ENCODE results near the gene SULT2A1.
"Not testable (repeated sequence)": the region's sequence is repeated elsewhere in the genome, so short reads cannot be mapped to it uniquely, and the experiment has no call there.

Gene SULT2A1, protein sequence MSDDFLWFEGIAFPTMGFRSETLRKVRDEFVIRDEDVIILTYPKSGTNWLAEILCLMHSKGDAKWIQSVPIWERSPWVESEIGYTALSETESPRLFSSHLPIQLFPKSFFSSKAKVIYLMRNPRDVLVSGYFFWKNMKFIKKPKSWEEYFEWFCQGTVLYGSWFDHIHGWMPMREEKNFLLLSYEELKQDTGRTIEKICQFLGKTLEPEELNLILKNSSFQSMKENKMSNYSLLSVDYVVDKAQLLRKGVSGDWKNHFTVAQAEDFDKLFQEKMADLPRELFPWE

DNA sequence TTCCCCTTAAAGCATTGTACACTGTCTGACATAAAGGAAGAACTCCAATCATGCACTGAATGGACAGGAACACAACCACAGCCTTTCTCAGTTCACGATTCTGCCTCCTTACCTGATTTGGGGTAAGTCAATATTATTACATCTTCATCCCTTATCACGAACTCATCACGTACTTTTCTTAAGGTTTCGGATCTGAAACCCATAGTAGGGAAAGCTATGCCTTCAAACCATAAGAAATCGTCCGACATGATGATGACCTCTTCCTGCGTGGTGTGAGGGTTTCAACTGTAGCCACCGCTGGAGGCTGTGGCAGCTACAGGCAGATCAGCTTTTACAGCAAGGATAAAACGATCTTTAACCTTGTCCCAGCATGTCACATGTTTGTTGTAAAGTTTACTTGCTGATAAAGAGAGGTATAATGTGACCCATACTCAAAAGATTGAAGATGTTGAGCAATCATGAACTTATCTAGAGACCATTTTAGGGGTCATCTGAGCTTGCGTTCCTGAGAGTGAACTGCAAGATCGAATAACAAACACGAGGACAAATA, at the start of gene SULT2A1:
Gene SULT2A1 (minus strand): TSS at position 306 of the 550 bp plus-strand sequence. CDS start 58 bp downstream, at position 248.
- no peak for DNase-seq (ENCODE audit: low read depth)

DNA sequence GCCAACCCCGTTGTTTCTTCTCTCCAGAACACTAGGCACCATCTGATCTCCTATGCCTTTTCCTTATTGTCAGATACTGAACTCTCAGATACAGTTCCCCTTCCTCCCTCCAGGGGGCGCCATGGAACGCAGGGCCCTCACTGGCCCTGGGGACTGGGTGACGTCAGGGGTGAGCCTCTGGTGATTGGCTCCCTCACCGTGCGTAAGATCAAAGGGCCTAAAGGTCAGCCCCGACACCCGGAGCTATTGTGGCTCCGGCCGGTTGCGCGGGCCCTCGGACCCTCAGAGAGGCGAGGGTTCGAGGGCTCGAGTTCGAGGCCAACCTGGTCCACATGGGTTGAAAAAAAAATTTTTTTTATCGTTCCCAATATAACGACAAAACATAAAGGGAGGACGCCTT, 42.5 kb upstream of the SULT2A1 start:
- not testable (repeated sequence) for DNase-seq (ENCODE audit: low read depth)

DNA sequence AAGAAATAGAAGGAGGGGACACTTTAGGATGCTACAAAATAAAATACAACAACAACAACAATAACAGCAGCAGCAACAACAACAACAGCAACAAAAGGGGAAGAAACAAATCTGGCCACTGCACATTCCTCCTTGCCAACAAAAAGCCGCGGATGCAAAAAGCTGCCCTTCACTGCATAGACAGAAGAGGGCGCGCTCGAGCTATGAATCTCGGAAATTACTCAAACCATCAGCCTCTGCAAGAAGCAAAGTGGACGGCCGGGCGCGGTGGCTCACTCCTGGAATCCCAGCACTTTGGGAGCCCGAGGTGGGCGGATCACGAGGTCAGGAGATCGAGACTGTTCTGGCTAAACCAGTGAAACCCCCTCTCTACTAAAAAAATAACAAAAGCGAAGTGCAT, 34.0 kb upstream of the SULT2A1 start:
- DNase-seq (ENCODE audit: low read depth), result not testable (repeated sequence)

DNA sequence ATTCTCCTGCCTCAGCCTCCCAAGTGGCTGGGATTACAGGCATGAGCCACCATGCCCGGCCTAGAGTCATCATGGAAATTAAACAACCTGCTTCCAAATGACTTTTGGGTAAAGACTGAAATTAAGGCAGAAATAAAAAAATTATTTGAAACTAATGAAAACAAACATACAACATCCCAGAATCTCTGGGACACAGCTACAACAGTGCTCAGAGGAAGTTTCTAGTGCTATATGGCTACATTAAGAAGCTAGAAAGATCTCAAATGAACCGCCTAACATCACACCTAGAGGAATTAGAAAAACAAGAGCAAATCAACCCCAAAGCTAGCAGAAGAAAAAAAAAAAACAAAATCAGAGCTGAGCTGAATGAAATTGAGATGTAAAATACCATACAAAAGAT, 24.1 kb upstream of the SULT2A1 start:
- not testable (repeated sequence) for DNase-seq (ENCODE audit: low read depth)

DNA sequence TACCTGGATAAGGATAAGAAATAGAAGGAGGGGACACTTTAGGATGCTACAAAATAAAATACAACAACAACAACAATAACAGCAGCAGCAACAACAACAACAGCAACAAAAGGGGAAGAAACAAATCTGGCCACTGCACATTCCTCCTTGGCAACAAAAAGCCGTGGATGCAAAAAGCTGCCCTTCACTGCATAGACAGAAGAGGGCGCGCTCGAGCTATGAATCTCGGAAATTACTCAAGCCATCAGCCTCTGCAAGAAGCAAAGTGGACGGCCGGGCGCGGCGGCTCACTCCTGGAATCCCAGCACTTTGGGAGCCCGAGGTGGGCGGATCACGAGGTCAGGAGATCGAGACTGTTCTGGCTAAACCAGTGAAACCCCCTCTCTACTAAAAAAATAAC, 23.2 kb upstream of the SULT2A1 start:
- peak; percentile 56 for DNase-seq (ENCODE audit: low read depth)

DNA sequence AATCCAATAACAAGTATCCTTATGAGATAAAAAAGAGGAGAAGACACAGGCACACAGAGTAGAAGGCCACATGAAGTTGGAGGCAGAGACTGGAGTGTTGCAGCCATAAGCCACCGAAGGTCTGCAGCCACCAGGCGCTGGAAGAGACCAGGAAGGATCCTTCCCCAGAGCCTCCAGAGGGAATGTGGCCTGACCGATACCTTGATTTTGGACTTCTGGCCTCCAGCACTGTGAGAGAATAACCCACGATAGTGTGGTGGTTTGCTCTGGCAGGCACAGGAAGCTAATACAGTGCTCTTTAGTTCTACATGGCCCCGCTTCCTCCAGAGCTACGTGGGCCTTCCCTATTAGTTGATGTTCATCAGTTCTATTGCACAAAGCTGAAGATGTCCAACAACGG, 15.3 kb upstream of the SULT2A1 start:
- no peak for DNase-seq (ENCODE audit: low read depth)

DNA sequence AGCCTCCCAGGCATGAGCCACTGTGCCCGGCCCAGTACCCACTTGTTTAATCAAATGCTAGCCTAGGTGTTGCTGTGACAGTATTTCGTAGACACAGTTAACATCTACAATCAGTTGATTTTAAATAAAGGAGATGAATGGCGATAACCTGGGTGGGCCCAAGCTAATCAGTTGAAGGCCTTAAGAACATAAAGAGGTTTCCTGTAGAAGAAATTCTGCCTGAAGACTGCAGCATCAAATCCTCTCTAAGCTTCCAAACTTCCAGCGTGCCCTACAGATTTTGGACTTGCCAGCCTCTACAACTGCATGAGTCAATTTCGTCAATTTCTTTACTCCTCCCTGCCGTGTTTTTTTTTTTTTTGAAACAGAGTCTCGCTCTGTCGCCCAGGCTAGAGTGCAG, 13.2 kb upstream of the SULT2A1 start:
- no peak for DNase-seq (ENCODE audit: low read depth)

DNA sequence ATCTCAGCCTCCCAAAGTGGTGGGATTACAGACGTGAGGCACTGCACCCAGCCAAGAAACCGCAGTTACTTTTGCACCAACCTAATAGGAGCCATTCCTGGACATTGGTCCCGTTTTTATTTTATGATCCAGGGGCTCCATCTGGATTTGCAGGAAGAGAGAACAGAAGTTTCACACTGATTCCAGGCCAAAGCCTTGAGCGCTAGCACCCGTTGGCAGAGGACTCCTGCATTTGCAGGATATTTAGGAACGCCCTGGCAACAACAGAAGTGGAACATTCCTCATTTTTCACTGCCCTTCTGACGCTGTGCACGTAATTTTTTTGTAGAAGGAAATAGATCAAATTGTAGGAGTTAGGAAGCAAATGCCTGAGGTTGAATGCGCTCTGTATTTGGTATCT, 11.7 kb upstream of the SULT2A1 start:
- DNase-seq (ENCODE audit: low read depth), result no peak

DNA sequence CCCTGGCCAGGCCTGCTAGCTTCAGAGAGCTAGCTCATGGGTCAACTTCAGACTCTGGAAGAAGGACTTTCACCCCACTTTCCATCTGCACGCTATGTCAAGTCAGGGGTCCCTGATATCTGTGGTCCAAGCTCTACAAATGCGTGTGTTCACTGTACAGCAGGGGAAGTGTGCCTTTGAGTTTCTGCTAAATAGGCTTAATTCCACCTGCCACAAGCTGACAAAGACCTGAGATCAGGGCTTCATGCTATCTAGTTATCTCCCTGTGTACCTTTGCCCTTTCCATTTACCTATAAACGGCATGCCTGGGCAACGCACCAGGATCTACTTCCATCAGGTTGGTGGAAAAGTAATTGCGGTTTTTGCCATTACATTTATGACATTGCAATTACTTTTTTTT, 10.7 kb upstream of the SULT2A1 start:
- DNase-seq (ENCODE audit: low read depth), result no peak

DNA sequence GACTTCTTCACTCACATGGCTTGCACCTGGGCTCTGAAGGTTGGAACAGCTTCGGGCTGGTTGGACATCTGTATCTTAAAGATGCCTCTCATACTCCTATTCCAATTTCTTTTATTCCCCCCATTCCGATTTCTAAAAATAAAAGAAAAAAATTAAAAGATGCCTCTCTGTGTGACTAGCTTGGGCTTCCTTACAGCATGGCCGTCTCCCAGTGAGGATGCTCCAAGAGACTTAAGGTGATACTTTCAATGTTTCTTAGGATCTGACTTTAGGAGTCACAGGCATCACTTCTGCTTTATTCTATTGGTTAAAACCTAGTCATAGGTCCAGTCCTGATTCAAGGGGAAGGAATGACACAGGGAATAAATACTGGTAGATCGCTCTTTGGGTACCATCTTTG, 9.9 kb upstream of the SULT2A1 start:
- DNase-seq (ENCODE audit: low read depth), result no peak

DNA sequence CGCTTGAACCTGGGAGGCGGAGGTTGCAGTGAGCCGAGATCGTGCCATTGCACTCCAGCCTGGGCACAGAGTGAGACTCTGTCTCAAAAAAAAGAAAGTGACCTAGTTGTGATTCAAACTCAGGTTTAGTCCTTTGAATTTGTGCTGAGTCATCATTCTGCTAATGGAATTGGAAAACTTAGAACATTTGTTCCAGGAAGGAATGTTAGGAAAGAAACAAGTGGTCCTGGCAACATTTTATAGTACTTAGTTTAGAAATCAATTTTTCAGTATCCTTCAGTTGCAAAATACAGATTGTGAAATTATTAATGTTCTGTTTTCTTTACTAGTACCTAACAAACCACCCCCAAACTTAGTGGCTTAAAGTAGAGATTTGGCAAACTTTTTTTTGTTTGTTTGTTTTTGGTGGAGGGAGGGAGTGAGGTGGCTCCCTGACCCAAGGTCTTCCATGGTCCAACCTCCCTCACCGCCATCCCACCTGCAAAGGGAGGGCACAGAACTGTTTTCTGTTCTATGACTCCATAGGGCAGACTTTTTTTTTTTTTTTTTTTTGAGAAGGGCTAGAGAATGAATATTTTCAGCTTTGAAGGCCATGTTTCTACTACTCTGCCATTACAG, 9.2 kb upstream of the SULT2A1 start:
- DNase-seq (ENCODE audit: low read depth), result no peak

DNA sequence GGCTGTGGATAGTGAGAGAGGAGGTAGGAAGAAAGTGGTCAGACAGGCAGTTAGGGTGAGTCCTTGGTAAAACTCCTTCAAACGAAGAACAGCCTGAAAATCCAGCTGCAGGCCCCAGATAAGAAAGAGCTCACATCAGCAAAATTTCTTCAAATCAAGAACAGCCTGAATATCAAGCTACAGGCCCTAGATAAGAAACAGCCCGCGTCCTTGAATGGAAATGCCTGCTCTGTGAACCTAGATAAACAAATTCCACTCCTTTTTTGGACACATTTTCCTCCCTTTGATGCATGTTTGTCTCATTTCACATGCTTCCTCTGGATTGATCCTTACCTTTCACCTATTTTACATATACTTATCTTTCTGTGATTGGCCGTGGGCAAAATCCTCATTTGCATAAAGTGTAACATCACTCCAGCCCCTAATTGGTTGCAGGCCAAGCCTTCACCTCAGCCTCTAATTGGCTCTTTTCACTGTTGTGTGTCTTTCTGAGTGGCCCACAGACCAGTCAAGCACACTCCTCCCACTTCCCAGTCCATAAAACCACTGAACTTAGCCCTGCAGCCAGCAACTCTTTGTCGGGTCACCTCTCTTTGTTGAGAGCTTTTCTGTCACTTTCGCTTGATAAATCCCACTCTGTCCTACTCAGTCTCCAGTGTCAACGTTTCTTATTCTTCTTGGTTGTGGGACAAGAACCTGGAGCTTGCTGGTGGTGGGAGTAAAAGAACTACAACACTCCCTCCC, 6.0 kb upstream of the SULT2A1 start:
- no peak for DNase-seq (ENCODE audit: low read depth)

DNA sequence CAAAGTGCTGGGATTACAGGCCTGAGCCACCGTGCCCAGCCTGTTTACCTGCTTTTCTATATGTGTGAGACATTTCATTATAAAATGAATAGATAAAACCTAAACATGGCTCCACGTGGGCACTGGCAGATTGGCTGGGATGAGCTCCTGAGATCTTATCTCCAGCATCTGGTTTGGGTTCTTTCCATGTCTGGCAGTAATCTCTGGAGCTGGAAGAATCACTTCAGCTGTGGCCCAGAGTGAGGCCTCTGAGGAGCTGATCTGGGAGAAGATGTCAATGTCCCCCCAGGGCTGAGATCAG, 5.5 kb upstream of the SULT2A1 start:
- DNase-seq (ENCODE audit: low read depth), result no peak

DNA sequence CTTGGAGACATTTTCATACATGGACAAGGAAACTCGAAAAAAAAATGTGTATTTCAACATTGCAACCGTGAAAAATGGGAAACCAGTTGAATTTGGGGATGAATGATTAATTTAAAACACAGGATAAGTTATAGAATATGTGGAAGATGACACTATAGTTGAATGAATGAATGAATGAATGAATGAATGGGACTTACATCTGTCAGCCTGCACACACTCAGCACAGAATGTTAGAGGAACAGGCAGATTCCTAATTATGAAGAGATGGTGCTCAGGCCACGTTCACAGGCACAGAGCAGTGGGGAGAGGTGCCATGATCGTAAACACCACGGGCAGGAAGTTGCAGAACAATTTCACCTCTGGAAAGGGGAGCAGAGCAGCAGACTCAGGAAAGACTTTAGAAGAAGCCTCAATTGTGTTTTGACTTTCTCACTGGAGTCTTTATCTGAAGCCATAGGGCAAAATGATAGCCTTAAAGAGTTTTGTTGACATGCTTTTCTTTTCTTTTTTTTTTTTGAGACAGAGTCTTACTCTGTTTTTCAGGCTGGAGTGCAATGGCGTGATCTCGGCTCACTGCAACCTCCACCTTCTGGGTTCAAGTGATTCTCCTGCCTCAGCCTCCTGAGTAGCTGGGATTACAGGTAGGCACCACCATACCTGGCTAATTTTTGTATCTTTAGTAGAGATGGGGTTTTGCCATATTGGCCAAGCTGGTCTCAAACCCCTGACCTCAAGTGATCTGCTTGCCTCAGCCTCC, 4.9 kb upstream of the SULT2A1 start:
- no peak for DNase-seq (ENCODE audit: low read depth)

DNA sequence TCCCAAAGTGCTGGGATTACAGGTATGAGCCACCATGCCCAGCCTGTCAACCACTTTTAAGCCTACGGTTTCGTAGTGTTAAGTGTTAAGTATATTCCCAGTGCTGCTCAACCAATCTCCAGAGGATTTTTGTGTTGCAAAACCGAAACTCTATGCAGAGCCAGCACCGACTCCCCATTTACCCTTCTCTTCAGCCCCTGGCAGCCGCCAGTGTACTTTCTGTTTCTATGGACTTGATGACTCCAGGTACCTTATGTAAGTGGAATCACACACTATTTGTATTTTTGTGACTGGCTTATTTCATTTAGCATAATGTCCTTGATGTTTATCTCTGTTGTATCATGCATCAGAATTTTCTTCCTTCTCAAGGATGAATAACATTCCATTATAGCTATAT, 1.1 kb downstream of the SULT2A1 start:
- no peak for DNase-seq (ENCODE audit: low read depth)

DNA sequence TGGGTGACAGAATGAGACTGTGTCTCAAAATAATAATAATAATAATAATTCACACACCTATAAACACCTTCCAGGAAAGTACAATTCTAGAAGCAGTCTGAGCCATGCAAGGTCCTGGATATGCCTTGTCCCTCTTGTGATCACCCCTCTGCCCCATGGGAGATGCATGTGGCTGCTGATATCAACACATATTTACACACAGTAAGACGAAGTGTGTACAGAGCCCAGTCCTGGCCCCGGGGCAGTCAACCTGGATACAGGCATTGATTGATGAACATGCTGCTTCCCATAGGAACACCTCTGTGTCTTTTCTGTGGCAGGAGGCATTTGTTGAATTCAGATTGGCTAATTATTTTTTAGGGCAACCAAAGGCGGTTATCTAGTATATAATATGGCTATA, 3.2 kb downstream of the SULT2A1 start:
- DNase-seq (ENCODE audit: low read depth), result no peak

DNA sequence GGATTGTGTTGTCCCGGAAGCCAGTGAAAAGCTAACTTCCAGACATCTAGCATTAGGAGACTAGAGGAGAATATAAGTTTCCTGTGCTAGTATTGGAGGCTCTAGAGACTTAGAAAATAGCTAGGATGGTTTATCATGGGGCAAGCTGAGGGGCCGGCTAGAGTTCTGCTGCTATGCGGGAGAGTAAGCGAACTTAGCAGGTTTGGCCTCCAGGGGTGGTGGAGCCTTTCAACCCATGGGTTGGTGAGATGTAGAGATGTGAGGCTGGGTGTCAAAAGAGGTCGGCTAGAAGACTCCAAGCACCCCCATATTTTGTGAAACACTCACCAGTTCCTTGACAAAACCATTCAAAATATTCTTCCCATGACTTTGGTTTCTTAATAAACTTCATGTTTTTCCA, 4.4 kb downstream of the SULT2A1 start:
- DNase-seq (ENCODE audit: low read depth), result no peak

DNA sequence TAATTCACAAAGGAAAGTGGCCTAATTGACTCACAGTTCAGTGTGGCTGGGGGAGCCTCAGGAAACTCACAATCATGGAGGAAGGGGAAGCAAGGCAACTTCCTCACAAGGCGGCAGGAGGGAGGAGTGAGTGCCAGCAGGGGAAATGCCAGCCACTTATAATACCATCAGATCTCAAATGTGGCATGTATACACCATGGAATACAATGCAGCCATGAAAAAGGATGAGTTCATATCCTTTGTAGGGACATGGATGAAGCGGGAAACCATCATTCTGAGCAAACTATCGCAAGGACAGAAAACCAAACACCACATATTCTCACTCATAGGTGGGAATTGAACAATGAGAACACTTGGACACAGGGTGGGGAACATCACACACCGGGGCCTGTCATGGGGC, 6.7 kb downstream of the SULT2A1 start:
- DNase-seq (ENCODE audit: low read depth), result not testable (repeated sequence)

DNA sequence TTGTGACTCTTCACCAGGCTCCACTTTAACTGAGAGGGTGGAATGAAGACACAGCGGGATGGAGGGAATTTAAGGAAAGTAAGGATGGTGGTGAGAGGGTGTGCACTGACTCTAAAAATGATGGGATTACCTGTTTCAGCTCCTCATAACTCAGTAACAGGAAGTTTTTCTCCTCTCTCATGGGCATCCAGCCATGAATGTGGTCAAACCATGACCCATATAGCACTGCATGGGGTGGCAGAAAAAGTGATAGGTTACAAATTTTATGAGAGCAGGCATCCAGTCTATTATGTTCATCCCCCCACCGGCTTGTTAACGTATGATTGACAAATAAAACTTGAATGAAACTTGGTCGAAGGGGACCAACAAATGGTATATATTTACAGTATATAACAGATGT, 7.2 kb downstream of the SULT2A1 start:
- no peak for DNase-seq (ENCODE audit: low read depth)

DNA sequence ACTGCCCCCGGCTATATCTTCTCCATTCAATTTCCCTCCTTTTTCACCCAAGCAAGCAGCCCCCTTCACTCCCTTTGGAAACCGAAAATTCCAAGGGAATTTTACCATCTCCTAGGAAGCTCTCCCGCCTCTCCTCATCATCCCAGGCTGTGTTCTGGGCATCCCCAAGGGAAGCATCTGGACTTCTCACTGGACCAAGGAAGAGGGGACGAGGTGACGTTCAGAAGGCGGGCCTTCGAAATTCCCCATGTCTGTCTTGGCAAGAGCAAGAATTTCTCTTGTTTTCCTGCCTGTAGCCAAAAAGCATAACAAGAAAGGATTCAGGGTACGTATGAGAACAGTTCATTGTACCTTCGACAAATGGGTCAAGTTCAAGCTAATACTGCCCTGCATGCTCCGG, 20.9 kb downstream of the SULT2A1 start:
- DNase-seq (ENCODE audit: low read depth), result no peak

DNA sequence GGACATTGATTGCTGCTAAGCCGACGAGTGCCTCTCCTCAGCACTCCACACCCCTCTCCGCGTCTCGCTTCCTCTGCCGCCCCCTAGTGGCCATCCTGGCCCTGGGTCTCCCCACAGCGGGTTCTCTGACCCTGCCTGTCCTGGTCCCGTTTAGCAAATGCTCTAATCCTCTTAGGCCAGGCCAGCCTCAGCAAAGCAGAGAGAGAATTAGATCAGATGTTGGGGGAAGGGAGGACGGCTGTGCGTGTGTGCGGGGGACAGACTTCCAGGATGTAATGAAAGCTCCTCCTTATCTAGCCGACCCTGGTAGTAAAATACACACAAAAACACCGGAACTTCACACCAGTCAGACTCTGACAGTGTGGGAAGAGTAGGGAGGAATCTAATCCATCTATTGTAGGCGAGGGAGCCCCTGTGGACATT, 22.6 kb downstream of the SULT2A1 start:
- peak; percentile 83 for DNase-seq (ENCODE audit: low read depth)

DNA sequence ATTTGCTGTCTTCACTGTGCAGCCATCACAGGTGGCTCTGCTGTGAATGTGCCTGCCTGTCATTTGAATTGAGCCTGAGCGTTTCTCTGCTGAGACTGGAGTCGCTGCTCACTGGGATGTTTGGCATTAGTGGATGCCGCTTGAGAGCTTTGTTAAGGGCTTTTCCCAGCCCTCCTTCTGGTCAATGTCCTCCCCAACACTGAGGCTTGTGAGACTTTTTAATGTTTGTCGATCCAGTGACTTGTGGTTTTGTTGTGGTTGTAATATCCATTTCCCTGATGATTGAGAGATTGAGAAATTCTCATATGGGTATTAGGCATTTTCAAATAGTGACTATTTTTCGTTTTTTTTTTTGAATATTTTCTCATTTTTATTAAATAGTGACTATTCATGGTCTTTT, 24.5 kb downstream of the SULT2A1 start:
- no peak for DNase-seq (ENCODE audit: low read depth)
